ENCODE results near the gene ITIH5. TPM values are rescaled to one million over a fixed set of nuclear protein-coding genes. Genes with fewer than 3 reads are reported as not detected.

ITIH5 gene
- polyA plus RNA-seq, 1 experiment, result 10.3 TPM

DNA sequence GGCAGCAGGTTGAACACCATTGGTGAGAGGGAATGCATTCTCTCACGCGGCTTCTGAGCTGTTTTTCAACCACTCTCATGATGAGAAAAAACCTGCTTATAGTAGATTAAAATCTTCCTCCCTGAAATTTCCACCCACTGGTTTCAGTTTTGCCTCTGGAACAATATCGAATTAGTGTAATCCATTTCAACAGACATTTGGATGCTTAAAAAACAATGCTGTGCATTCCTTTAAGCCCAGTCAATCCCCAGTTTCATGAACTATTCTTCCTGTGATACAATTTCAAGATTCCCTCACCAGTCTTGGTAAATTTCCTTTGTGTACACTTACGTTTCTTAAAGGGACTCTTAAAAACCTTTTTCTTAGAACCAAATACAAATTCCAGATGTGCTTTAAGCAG is 89.6 kb downstream of the ITIH5 start:
- no peak for DNase-seq (ENCODE audit: low read depth)
- TF ChIP-seq, protein P1, sequence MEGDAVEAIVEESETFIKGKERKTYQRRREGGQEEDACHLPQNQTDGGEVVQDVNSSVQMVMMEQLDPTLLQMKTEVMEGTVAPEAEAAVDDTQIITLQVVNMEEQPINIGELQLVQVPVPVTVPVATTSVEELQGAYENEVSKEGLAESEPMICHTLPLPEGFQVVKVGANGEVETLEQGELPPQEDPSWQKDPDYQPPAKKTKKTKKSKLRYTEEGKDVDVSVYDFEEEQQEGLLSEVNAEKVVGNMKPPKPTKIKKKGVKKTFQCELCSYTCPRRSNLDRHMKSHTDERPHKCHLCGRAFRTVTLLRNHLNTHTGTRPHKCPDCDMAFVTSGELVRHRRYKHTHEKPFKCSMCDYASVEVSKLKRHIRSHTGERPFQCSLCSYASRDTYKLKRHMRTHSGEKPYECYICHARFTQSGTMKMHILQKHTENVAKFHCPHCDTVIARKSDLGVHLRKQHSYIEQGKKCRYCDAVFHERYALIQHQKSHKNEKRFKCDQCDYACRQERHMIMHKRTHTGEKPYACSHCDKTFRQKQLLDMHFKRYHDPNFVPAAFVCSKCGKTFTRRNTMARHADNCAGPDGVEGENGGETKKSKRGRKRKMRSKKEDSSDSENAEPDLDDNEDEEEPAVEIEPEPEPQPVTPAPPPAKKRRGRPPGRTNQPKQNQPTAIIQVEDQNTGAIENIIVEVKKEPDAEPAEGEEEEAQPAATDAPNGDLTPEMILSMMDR (IDR thresholded peaks at IDR 0.05; ENCODE audit: insufficient read depth, low read depth, low read length), result no peak
- CTCF ChIA-PET, result interaction anchor here (1.9 kb wide), 1 partner anchor 9 kb away, joined by 6 read pairs; no protein-coding TSS in a partner anchor
- no peak overlapping the region for H3K4me3 ChIP-seq (ENCODE audit: low read depth, low read length)
- POLR2A ChIA-PET, result no interaction called here
- H3K27me3 ChIP-seq (ENCODE audit: control insufficient read depth, insufficient read depth, low read length), result no peaks in the 10 kb centered on the region
- H3K36me3 ChIP-seq (ENCODE audit: control insufficient read depth, insufficient read depth, low read length), result no peaks in the 10 kb centered on the region

DNA sequence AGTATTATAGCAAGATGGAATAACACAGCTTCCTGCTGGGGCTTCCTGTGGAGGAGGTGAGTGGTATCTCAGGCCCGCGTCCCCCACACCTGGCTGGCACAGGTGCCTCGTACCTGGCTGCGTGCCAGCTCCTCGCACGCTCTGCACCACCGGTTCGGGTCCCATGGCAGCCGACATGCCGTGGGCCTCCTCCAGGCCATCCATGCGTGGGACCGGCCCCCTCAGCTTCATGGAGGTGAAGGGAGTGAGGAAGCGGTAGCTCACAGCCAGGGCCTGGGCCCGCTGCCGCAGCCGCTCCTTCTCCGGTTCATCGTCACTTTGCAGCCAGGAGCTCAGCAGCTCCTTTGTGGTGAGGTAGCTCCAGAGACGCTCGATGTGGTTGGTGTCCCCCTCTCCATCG is 90.4 kb downstream of the ITIH5 start:
- Histone ChIP-seq H3K27me3 (ENCODE audit: control insufficient read depth, insufficient read depth, low read length) (no peaks in the 10 kb centered on the region), H3K4me3 (ENCODE audit: low read depth, low read length) (no peak overlapping the region), H3K36me3 (ENCODE audit: control insufficient read depth, insufficient read depth, low read length) (no peaks in the 10 kb centered on the region)
- ChIA-PET CTCF (interaction anchor here (1.9 kb wide), 1 partner anchor 10 kb away, joined by 6 read pairs; no protein-coding TSS in a partner anchor), POLR2A (no interaction called here)
- DNase-seq (ENCODE audit: low read depth), result no peak
- TF ChIP-seq, protein P1 (IDR thresholded peaks at IDR 0.05; ENCODE audit: insufficient read depth, low read depth, low read length), result no peak

DNA sequence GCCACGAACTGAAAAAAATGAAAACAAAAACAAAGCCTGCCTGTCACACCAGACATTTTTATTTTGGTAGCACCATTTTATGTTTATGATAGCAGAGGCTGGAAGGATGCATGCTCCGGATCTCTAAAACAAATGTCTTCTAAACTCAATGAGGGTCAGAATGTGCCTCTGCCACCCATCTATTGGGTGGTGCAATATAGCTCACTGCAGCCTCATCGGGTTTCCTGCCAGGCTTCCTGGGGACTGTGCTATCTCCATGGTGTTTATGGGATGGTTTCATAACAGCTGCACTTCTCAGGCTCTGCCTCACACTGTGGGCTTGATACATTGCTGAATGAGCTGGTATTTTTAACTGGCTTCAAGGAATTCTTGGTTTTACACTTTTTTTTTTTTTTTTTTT is 94.4 kb downstream of the ITIH5 start:
- H3K4me3 ChIP-seq (ENCODE audit: low read depth, low read length), result no peak overlapping the region
- CTCF ChIA-PET, result interaction anchor here (0.8 kb wide), 1 partner anchor 11 kb away, joined by 4 read pairs; no protein-coding TSS in a partner anchor
- H3K36me3 ChIP-seq (ENCODE audit: control insufficient read depth, insufficient read depth, low read length), result no peaks in the 10 kb centered on the region
- POLR2A ChIA-PET, result no interaction called here
- TF ChIP-seq, protein P1 (IDR thresholded peaks at IDR 0.05; ENCODE audit: insufficient read depth, low read depth, low read length), result no peak
- H3K27me3 ChIP-seq (ENCODE audit: control insufficient read depth, insufficient read depth, low read length), result no peaks in the 10 kb centered on the region
- DNase-seq (ENCODE audit: low read depth), result no peak

DNA sequence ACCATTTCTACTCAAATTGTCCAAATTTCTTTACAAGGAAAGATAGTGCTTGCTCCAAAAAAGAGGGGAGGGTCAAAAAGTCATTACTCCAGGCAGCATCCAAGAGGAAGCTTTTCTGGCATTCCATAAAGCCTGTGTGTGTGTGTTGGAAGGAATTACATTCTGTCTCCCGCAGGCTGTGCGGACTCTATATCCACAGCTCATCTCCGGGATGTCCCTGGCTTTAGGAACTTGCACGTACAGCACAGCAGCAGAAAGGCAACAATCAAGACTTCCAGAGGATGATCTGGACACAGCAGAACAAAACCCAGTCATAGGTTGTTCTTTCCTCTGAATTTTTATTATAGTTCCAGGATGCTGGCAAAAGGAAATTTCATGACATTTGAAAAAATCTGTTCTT is 94.8 kb downstream of the ITIH5 start:
- no peaks in the 10 kb centered on the region for H3K36me3 ChIP-seq (ENCODE audit: control insufficient read depth, insufficient read depth, low read length)
- CTCF ChIA-PET, result no interaction called here
- no peak overlapping the region for H3K4me3 ChIP-seq (ENCODE audit: low read depth, low read length)
- POLR2A ChIA-PET, result no interaction called here
- H3K27me3 ChIP-seq (ENCODE audit: control insufficient read depth, insufficient read depth, low read length), result no peaks in the 10 kb centered on the region
- DNase-seq (ENCODE audit: low read depth), result no peak
- TF ChIP-seq, protein P1 (IDR thresholded peaks at IDR 0.05; ENCODE audit: insufficient read depth, low read depth, low read length), result no peak

DNA sequence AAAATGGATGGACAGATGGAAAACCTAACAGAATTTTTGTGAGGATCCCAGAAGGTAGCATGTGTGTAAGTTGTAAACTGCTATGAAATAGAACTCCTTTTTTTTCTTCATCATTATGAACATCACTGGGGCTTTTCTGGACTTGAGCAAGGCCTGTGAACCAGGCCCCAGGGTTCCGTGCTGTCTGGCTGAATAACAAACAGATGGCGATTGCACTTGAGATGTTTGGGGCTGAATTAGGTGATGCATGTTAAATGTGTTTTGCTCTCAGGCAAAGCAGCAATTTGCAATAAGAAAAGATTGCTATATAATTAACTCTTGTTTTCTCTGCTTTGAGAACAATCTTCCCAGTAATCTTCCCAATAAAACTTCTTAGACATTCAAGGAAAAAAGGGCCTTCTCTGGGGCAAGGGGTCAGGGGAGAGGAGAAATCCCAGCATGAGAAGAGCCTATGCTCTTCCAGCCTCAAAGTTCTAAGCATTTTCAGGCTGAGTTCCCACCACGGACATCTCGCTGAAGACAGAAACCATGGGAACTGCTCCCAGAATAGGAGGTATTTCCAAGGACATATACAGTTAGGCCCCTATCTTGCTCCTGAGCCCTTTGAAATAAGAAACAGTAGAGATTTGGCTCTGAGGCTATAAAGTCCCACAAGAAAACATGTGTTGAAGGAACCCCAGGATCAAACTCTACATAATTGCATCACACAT is 98.7 kb downstream of the ITIH5 start:
- Histone ChIP-seq H3K27me3 (ENCODE audit: control insufficient read depth, insufficient read depth, low read length) (no peaks in the 10 kb centered on the region), H3K4me3 (ENCODE audit: low read depth, low read length) (no peak overlapping the region), H3K36me3 (ENCODE audit: control insufficient read depth, insufficient read depth, low read length) (no peaks in the 10 kb centered on the region)
- DNase-seq (ENCODE audit: low read depth), result no peak
- ChIA-PET CTCF (no interaction called here), POLR2A (no interaction called here)
- TF ChIP-seq, protein P1 (IDR thresholded peaks at IDR 0.05; ENCODE audit: insufficient read depth, low read depth, low read length), result no peak

All from BJ (cell line).